G401 (cell line): ENCODE measurements around the gene LMOD2. TPM values are rescaled to one million over a fixed set of nuclear protein-coding genes. Genes with fewer than 3 reads are reported as not detected.

Experiments used
- DNase-seq: peaks from one replicate; pipeline ENCODE4 v3.0.0-alpha.2; 2015; ENCODE audit warnings: low spot score
- in situ Hi-C: cut with HindIII; loops from 2 replicates; pipeline ENCODE4 v1.10.0; 2016; ENCODE audit warnings: low sequenced_read_pairs, mixed read lengths
- total RNA-seq: library from RNA; depleted of rRNA; stranded (reverse); fragments of >200 nt; shearing (Covaris generic); gene quantifications from 2 replicates; pipeline ENCODE4 v1.2.3, GENCODE V29; 2014

Gene LMOD2
- total RNA-seq, 1 experiment from 2014 or later, result not detected

DNA sequence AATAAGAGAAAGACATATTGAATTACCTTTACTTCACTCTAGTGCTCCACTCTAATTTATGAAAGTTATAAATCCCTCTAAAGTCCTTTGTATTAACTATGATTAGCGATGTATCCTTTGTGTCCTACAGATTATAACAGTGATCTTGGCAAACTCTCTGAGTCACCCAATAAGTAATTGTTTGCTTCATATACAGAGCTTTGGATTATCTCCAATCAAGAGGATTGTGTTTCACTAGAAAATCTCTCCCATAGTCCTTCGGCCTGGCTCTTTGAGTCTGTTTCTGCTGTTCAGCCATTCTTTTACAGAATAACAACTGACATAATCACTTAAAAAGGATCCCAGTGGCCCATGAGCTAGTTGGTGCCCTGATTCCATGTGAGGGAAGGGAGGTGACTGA is 9.5 kb downstream of the LMOD2 start:
- no peak for DNase-seq
- in situ Hi-C loops, result no loop called here

- in situ Hi-C loops, result no loop called here
- DNase-seq, result no peak
These were observed 10.2 kb downstream of the LMOD2 start for GRCh38 chr7:123665896-123666295.

DNA sequence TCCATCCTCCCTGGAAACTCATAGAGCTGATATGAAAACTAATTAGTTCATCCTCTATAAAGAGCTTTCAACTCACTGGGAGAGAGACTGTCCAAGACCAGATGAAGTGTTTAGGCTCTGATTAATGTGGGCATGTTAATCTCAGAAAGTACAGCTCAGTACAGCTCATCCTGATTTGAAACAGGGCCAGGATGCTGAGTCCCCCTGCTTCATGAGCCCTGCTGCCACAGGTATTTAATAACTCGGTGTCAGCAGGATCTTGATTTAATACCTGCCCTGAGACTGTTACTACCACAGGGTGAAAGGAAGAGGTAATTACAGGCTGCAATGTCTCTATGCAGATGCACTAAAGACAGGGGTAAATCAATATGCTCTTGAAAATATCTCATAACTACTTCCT is 10.8 kb downstream of the LMOD2 start:
- in situ Hi-C loops, result no loop called here
- no peak for DNase-seq

DNA sequence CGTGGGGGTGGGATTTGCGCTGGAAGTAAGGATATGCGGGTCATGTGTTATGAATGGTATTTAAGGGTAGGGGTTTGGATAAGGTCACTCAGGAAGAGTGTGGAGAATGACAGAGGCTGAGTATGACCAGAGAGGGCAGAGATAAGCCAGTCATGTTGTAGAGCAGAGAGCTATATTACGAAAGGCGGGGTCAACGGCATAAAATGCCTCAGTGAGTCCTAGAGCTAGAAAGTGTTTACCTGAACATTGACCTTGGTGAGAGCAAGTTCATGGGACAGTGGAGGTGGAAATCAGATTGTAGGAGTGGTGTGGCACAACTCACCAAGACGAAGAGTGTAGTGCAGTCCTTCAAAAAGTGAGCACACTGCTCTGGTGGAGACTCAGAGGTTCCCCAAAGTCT is 13.8 kb downstream of the LMOD2 start:
- DNase-seq, result no peak
- in situ Hi-C loops, result no loop called here

- in situ Hi-C loops, result no loop called here
- DNase-seq, result no peak
These were observed 17.6 kb downstream of the LMOD2 start for GRCh38 chr7:123673137-123673732.

GRCh38 chr7:123673752-123674398 is 18.2 kb downstream of the LMOD2 start:
- DNase-seq, result no peak
- in situ Hi-C loops, result no loop called here

GRCh38 chr7:123674399-123675180 is 18.9 kb downstream of the LMOD2 start:
- no peak for DNase-seq
- in situ Hi-C loops, result no loop called here

GRCh38 chr7:123675181-123675473 is 19.5 kb downstream of the LMOD2 start:
- no peak for DNase-seq
- in situ Hi-C loops, result no loop called here

DNA sequence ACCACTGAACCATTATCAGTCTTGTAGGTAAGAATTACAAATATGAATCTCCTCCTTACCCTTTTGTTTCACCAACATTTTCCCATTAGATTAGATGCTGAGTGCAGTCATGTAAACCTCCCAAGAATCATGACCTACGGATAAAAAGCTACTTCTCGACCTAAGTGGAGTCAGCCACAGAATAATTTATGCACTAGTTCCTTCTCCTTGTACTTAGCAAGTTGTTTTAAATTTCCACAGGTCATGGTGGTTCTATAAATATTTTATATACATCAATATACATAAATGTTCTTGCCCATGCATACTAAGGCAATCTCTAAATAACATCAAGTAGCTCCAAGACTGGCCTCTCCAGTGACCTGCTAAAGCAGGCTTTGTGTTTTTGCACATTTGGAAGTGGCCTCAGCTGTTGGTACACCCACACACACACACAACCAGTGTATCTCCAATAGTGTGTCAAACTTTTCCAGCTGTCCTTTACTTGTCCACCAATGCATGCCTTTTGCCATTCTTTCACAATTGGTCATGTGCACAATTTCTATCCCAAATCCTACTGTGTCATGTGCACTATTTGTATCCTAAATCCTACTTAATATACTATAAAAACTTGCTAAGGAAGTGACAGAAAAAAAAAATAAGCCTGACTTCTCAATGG is 21.5 kb downstream of the LMOD2 start:
- no peak for DNase-seq
- in situ Hi-C loops, result no loop called here

- in situ Hi-C loops, result no loop called here
- no peak for DNase-seq
These were observed 23.9 kb downstream of the LMOD2 start for GRCh38 chr7:123679614-123680013.

DNA sequence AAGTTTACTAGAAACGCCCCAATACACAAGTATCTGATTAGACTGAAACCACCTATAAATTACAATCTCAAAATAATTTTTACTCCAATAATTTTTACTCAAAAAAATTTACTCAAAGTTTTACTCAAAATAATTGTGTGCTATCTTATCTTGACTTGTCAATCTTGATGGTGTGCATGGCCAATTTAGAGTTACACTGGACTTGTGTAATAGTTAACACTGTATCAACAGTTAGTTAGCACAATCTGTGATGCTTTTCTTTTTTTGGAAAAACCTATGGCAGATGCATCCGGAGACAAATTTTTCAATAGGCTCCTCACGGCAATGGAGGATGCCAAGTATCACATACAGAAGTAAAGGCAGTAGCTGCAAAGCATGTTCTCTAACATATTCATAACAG is 24.9 kb downstream of the LMOD2 start:
- in situ Hi-C loops, result no loop called here
- DNase-seq, result no peak

DNA sequence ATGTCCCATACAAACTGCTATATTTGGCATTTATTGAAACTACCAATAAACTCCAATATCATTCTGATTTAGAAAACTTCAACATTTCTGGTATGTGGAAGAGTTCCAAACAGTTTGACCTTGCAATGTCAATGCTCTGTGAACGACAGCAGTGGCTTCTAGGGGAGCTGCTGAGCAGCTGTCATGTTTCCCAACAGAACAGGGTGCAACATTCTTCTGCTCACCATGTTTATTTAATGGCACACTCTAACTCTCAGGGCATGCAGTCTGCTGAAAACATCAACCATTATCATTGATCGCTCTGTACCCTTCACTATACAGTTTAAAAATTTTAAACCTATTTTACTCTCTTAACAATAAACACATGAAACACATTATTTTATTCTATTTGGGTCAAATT is 25.9 kb downstream of the LMOD2 start:
- in situ Hi-C loops, result no loop called here
- no peak for DNase-seq

- in situ Hi-C loops, result no loop called here
- DNase-seq, result peak; percentile 63
These were observed 27.0 kb downstream of the LMOD2 start for GRCh38 chr7:123682690-123683089.

GRCh38 chr7:123687161-123687560 is 31.5 kb downstream of the LMOD2 start:
- in situ Hi-C loops, result no loop called here
- no peak for DNase-seq

DNA sequence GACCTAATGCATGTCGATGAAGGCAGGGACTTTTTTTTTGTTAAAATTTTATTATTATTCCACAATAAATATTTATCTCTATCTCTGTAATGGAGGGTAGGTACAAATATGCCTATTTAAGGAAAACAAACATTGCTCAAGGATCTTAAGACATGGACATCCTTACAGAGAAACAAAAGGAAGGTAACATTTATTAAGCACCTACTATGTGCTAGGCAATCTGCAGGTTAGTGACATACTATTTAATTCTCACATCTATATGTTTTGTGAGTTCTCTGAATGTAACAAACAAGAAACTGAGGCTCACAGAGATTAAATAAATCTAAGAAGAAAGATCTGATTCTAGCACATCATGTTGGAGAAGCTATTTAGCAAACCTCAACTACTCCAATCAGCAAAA is 32.1 kb downstream of the LMOD2 start:
- no peak for DNase-seq
- in situ Hi-C loops, result no loop called here

DNA sequence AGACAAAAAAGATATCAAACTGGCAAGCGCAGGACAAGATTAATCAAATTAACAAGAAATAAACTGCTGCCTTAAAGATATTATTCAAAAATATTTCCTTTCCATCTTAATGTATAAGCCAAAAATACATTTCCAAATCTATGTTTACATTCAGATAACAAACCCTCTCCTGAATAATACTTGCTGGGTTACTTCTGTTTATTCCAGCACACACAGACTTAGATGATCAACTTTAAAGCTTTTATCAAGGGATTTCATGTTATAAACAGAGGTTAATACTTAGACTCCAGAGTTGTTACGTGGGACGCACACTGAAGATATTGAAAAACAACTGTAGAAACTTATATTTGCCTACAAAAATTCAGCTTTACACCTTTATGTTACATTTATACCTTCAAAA is 33.6 kb downstream of the LMOD2 start:
- in situ Hi-C loops, result no loop called here
- no peak for DNase-seq

GRCh38 chr7:123690550-123690949 is 34.9 kb downstream of the LMOD2 start:
- DNase-seq, result no peak
- in situ Hi-C loops, result no loop called here

DNA sequence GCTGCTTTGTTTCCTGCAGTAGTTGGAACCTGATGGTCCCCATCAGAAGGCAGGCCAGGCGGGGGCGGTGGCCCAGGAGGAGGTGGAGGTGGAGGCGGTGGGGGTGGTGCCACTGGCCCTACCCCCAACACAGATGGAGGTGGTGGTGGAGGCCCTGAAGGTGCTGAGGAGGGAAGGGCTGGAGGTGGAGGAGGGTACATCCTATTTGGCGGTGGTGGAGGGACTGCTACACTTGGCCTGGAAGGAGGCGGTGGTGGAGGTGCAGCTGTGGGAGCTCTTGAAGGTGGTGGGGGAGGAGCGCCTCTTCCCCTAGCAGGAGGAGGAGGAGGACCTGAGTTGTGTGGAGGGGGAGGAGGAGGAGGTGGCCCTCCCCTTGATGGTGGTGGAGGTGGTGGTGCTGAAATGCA is 36.8 kb downstream of the LMOD2 start:
- DNase-seq, result no peak
- in situ Hi-C loops, result no loop called here

GRCh38 chr7:123695944-123696677 is 40.4 kb downstream of the LMOD2 start:
- in situ Hi-C loops, result no loop called here
- no peak for DNase-seq
